BE2C (cell line): ENCODE results near the gene SVEP1.

Experiments used
- DNase-seq: peaks from one replicate; pipeline ENCODE4 v3.0.0-alpha.2; 2020
- H3K27me3 ChIP-seq: fragments of 250-450 bp; sonication (Bioruptor Pico); 2 replicates; pipeline ENCODE4 v1.5.1; 2020; ENCODE audit warnings: mild to moderate bottlenecking
- H3K36me3 ChIP-seq: fragments of 250-450 bp; sonication (Bioruptor Pico); 2 replicates; pipeline ENCODE4 v1.5.1; 2020; ENCODE audit warnings: mild to moderate bottlenecking
- H3K4me1 ChIP-seq: fragments of 250-450 bp; sonication (Bioruptor Pico); 2 replicates; pipeline ENCODE4 v1.5.1; 2020
- H3K4me3 ChIP-seq: 2 replicates; pipeline ENCODE4 v1.5.1; 2011; ENCODE audit warnings: low read depth, low read length
- H3K9me3 ChIP-seq: fragments of 250-450 bp; sonication (Bioruptor Pico); 2 replicates; pipeline ENCODE4 v1.5.1; 2020
- CTCF ChIP-seq: IDR thresholded peaks from 2 replicates; pipeline ENCODE4 v1.5.1; 2012; ENCODE audit warnings: mild to moderate bottlenecking, low read depth, low read length

Gene SVEP1

GRCh38 chr9:110526426-110526825, 53.1 kb downstream of the SVEP1 start:
- H3K4me3 ChIP-seq, result no peak overlapping the region
- H3K27me3 ChIP-seq, result no peaks in the 10 kb centered on the region
- H3K36me3 ChIP-seq, result no peaks in the 10 kb centered on the region
- no peaks in the 10 kb centered on the region for H3K4me1 ChIP-seq
- TF ChIP-seq CTCF, result no peak
- H3K9me3 ChIP-seq, result no peaks in the 10 kb centered on the region
- DNase-seq, result no peak

- Histone ChIP-seq H3K4me3 (no peak overlapping the region), H3K27me3 (peaks cover 10% of the 10 kb centered on the region), H3K4me1 (no peaks in the 10 kb centered on the region), H3K36me3 (no peaks in the 10 kb centered on the region), H3K9me3 (no peaks in the 10 kb centered on the region)
- no peak for DNase-seq
- no peak for TF ChIP-seq CTCF
These were observed 58.3 kb downstream of the SVEP1 start for GRCh38 chr9:110521206-110521605.

DNA sequence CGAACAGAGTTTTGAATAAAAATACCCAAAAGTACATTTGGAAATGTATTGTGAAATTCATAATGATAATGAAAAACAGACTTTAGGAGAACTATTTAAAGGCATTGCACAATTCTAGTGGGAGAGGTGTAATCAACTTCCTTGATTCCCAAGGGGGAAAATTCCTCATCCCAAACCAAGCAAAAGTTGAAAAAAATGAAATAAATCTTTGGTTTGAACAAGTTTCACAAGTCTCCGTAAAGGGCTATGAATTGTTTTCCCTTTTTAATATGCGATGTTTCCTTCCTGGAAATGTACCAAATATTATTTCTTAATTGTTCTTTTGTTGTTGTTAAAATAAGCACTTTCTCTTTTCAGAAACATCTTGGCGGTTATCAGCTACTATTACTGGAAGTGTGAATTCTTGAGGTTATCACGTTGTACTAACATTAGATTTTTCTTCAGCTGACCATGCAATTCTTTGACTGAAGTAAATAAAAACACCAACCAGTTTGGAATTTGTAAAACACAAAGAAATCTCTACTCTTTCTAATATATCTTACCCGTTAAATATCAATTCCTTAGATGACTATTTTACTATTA, 59.3 kb downstream of the SVEP1 start:
- Histone ChIP-seq H3K4me1 (no peaks in the 10 kb centered on the region), H3K27me3 (peaks cover 10% of the 10 kb centered on the region), H3K4me3 (no peak overlapping the region), H3K9me3 (no peaks in the 10 kb centered on the region), H3K36me3 (no peaks in the 10 kb centered on the region)
- DNase-seq, result no peak
- no peak for TF ChIP-seq CTCF

GRCh38 chr9:110517483-110517882, 62.1 kb downstream of the SVEP1 start:
- no peak for DNase-seq
- no peak overlapping the region for H3K4me3 ChIP-seq
- no peaks in the 10 kb centered on the region; the same call in 1 of the 2 replicates for H3K9me3 ChIP-seq
- H3K27me3 ChIP-seq, result peaks cover 17% of the 10 kb centered on the region
- H3K4me1 ChIP-seq, result no peaks in the 10 kb centered on the region
- no peak for TF ChIP-seq CTCF
- H3K36me3 ChIP-seq, result no peaks in the 10 kb centered on the region

DNA sequence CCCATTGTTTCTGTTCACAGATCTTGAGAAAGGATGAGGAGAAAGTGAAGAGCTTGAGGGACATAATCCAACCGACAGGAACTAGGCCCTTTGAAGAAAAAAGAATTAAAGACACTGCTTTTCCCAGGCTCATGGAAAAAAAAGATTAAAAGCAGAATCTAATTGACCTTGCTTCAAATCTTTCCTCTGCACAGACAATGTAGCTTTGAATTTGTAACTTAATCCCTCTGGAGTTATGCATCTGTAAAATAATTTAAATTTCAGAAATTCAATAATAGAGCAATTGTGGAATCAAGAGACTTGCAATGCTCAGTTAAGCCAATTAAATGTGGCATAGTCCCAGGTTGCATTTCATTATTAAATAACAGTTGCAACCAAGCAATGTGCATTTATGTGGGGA, 64.6 kb downstream of the SVEP1 start:
- H3K36me3 ChIP-seq, result no peaks in the 10 kb centered on the region
- no peaks in the 10 kb centered on the region for H3K4me1 ChIP-seq
- H3K27me3 ChIP-seq, result peaks cover 19% of the 10 kb centered on the region
- H3K4me3 ChIP-seq, result no peak overlapping the region
- DNase-seq, result no peak
- TF ChIP-seq CTCF, result no peak
- H3K9me3 ChIP-seq, result no peaks in the 10 kb centered on the region; the same call in 1 of the 2 replicates

DNA sequence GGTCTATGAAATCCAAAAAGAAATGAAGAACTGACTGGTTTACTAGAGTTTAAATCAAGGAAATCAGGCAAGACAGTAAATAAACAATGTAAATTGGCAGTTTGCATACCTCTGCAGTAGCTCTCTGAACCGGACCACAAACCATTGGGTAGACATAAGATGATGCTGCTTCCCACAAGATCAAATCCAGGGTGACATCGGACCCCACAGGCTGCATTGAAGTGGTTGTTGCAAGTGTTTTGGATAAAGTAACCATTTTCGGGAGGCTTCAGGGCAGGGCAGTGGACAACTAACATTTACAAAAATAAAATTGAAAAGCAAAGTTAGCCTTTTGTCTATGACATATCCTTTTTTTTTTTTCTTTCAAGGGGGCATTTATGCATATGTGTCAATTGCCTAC, 66.7 kb downstream of the SVEP1 start:
- no peaks in the 10 kb centered on the region for H3K36me3 ChIP-seq
- no peak overlapping the region for H3K4me3 ChIP-seq
- DNase-seq, result no peak
- no peak for TF ChIP-seq CTCF
- H3K9me3 ChIP-seq, result no peaks in the 10 kb centered on the region; the same call in 1 of the 2 replicates
- H3K27me3 ChIP-seq, result peaks cover 9% of the 10 kb centered on the region; the same call in 1 of the 2 replicates
- H3K4me1 ChIP-seq, result no peaks in the 10 kb centered on the region
